Bronchial epithelial cell (primary cell): ENCODE measurements around the gene CBFA2T2. TPM values are rescaled to one million over a fixed set of nuclear protein-coding genes. Genes with fewer than 3 reads are reported as not detected.
"Not testable (repeated sequence)": the region's sequence is repeated elsewhere in the genome, so short reads cannot be mapped to it uniquely, and the experiment has no call there.

Source experiments
- DNase-seq: peaks from one replicate; pipeline ENCODE4 v3.0.0-alpha.2; 2010; ENCODE audit warnings: low read depth
- FAIRE-seq: peaks from 2 replicates; lab custom pipeline; 2011; peaks lifted over from hg19 to GRCh38; lab: Jason Lieb, UNC
- H3K27me3 ChIP-seq: 2 replicates; pipeline ENCODE4 v1.5.1; 2011; ENCODE audit warnings: low read length; ENCODE audit not compliant: control insufficient read depth, insufficient read depth
- H3K36me3 ChIP-seq: 2 replicates; pipeline ENCODE4 v1.5.1; 2011; ENCODE audit warnings: low read length; ENCODE audit not compliant: control insufficient read depth, insufficient read depth
- H3K4me3 ChIP-seq: 2 replicates; pipeline ENCODE4 v1.5.1; 2011; ENCODE audit warnings: mild to moderate bottlenecking, low read depth, low read length, control low read depth
- total RNA-seq: library from RNA; depleted of rRNA; stranded (reverse); fragments of >200 nt; gene quantifications from 2 replicates; pipeline ENCODE4 v1.2.1, GENCODE V29; 2014
- TF ChIP-seq, protein P1 (sequence below): IDR thresholded peaks from 2 replicates; pipeline ENCODE4 v1.5.1; 2011; ENCODE audit warnings: mild to moderate bottlenecking, moderate library complexity, low read length, control low read depth, inconsistent platforms; ENCODE audit not compliant: insufficient read depth, severe bottlenecking

Gene CBFA2T2
- total RNA-seq, 1 donor from 2014 or later: 5.3 TPM

DNA sequence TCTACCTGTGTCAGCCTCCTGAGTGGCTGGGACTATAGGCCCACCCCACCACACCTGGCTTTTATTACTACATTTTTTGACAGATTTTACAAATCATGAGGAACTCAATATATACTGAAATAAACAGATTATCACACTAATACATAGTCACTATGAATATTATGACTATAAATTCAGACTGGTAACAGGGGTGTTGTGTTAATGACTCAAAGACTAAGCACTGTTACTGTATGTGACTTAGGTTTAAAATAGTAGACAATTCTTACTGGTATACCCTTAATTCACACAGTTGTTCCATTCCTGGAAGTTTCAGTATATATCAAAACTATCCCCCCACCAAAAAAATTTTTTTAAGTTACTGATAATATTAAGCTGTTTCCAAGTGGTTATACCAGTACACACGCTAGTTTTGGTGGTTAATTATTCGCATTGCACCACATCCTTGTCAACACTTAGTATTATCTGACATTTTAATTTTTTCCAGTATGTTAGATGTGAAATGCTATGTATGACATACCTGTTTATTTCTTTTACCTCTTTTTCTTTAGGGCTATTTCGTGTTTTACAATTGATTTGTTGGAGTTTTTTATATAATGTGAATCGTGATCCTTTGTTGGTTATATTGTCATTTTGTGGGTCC lies 137.8 kb downstream of the CBFA2T2 start:
- H3K36me3 ChIP-seq: peaks cover 19% of the 10 kb centered on the region
- no peak for FAIRE-seq
- TF ChIP-seq, protein P1, sequence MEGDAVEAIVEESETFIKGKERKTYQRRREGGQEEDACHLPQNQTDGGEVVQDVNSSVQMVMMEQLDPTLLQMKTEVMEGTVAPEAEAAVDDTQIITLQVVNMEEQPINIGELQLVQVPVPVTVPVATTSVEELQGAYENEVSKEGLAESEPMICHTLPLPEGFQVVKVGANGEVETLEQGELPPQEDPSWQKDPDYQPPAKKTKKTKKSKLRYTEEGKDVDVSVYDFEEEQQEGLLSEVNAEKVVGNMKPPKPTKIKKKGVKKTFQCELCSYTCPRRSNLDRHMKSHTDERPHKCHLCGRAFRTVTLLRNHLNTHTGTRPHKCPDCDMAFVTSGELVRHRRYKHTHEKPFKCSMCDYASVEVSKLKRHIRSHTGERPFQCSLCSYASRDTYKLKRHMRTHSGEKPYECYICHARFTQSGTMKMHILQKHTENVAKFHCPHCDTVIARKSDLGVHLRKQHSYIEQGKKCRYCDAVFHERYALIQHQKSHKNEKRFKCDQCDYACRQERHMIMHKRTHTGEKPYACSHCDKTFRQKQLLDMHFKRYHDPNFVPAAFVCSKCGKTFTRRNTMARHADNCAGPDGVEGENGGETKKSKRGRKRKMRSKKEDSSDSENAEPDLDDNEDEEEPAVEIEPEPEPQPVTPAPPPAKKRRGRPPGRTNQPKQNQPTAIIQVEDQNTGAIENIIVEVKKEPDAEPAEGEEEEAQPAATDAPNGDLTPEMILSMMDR: no peak
- no peak for DNase-seq
- no peak overlapping the region for H3K4me3 ChIP-seq
- no peaks in the 10 kb centered on the region for H3K27me3 ChIP-seq

DNA sequence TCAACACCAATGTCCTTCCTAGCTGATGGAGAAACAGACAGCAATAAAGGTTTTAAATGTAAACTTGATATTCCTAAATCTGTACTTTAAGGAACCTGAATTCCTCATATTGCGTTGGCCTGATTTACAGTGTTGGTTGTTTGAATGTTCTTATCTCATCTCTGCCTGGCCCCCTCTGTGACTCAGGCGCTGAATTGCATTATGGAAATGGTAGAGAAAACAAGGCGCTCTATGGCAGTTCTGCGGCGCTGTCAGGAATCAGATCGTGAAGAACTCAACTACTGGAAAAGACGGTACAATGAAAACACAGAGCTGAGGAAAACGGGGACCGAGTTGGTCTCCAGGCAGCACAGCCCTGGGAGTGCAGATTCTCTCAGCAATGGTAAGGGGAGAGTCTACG lies 139.6 kb downstream of the CBFA2T2 start:
- TF ChIP-seq, protein P1: no peak
- DNase-seq: no peak
- no peak for FAIRE-seq
- Histone ChIP-seq H3K4me3 (no peak overlapping the region), H3K27me3 (no peaks in the 10 kb centered on the region), H3K36me3 (peaks cover 14% of the 10 kb centered on the region)

DNA sequence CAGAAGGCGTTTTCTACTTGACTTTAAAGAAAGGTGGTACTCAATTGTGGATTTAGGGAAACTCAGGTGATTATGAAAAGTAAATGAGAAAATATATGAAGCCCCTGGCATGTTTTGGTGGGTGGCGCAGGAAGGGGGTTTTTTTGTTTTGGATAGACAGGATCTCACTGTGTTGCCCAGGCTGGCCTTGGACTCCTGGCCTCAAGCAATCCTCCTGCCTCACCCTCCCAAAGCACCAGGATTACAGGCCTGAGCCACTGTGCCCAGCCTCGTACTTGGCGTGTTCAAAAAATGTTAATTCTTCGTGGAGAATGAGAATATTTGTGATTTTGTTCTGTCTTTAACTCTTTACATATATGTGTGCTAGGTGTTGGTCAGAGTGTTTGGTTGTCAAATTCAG lies 140.1 kb downstream of the CBFA2T2 start:
- TF ChIP-seq, protein P1: no peak
- DNase-seq (no peak), FAIRE-seq (no peak)
- Histone ChIP-seq H3K4me3 (no peak overlapping the region), H3K27me3 (no peaks in the 10 kb centered on the region), H3K36me3 (peaks cover 12% of the 10 kb centered on the region)

DNA sequence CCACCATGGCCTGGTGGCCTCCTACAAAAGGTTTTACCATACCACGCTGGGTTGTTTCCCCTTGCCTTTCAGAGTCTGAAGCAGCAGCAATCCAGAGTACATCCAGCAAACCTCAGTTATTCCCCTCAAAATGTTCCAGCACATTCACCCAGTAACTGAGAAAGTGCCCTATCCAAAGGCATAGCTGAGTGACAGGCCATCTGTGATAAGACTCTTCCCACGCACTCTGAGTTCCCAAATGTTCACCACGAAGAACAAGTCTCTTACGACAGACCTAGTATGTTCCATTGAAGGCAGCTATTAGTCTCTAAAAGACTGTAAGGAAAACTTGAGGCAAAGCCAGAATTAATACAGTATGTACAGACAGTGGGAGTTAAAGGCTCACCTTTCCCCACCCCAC lies 140.6 kb downstream of the CBFA2T2 start:
- FAIRE-seq: no peak
- DNase-seq: no peak
- TF ChIP-seq, protein P1: no peak
- Histone ChIP-seq H3K4me3 (no peak overlapping the region), H3K27me3 (no peaks in the 10 kb centered on the region), H3K36me3 (peaks cover 12% of the 10 kb centered on the region)

DNA sequence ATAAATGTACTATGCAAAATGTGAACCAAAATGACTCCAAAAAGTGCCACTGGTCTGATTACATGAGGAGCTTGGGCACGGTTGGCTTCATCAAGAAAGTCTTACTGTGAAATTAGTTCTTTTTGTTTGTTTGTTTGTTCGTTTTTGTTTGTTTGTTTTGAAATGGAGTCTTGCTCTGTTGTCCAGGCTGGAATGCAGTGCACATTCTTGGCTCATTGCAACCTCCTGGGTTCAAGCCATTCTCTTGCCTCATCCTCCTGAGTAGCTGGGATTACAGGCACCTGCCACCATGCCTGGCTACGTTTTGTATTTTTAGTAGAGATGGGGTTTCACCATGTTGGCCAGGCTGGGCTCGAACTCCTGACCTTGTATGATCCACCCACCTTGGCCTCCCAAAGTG lies 142.0 kb downstream of the CBFA2T2 start:
- not testable (repeated sequence) for H3K4me3 ChIP-seq, H3K27me3 ChIP-seq, FAIRE-seq, DNase-seq, H3K36me3 ChIP-seq

DNA sequence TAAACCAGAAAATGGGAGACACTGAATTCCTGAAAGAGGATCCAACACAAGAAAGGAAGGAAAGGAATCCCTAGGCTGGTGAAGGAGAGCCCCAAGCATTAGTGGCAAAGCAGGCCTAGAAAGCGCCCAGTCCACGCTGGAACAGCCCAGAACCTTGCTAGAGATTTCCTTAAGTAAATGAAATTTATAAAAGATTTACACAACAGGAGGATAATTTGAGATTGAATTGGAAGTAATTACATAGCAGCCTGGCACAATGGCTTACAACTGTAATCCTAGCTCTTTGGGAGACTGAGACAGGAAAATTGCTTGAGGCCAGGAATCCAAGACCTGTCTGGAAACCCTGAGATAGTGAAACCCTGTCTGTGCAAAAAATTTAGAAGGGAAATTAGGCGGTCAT lies 145.4 kb downstream of the CBFA2T2 start:
- TF ChIP-seq, protein P1: no peak
- DNase-seq (no peak), FAIRE-seq (no peak)
- no peaks in the 10 kb centered on the region for H3K27me3 ChIP-seq
- no peak overlapping the region for H3K4me3 ChIP-seq
- H3K36me3 ChIP-seq: peaks cover 9% of the 10 kb centered on the region
